H54 (cell line): ENCODE data around the gene RNF169.
A peak's percentile ranks its signal among the peaks of the same experiment; 100 is the strongest.
"Not testable (repeated sequence)": the region's sequence is repeated elsewhere in the genome, so short reads cannot be mapped to it uniquely, and the experiment has no call there.

Experiments used
- DNase-seq: peaks from one replicate; pipeline ENCODE4 v3.0.0; 2011; ENCODE audit warnings: low spot score, mixed read lengths; ENCODE audit not compliant: insufficient read length
- FAIRE-seq: peaks from 3 replicates; lab custom pipeline; 2011; peaks lifted over from hg19 to GRCh38; lab: Jason Lieb, UNC
- POLR2A ChIP-seq: IDR thresholded peaks from 2 replicates; pipeline ENCODE4 v1.6.1; 2011; ENCODE audit warnings: low read depth, mild to moderate bottlenecking, low read length

Gene RNF169

DNA sequence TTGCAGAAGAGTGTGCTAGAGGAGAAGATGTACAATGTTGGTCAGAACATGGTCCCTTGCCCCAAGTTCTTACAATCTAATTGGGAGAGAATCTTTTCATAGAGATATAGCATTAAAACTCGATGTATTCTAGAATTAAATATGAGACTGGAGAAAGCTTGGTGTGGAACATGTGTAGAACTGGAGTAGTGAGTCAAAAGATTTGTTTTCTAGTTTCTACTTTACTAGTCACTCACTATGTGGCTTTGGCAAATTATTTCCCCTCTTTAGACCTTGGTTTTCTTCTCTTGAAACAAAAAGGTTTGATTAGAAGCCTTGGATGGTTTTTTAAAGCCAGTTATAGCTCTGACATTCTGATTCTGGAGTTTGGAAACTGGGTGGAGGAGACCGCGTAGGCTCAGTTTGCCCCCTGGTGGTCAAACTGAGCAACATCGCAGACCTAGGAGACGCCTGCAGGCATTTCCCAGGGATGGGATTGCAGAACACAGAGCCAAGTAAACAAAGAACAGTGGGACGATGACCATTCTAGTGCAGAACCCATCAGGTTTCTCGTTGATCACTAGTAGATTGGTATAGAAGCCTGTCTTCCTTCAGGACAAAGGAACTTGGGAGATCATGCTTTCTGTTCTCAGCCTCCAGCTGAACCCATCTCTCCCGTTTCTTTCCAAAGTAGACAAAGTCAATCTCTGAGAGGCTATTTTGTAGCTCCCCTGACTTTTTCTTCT lies 8.9 kb upstream of the RNF169 start:
- TF ChIP-seq POLR2A: no peak
- DNase-seq: peak; percentile 80
- peak; percentile 36 for FAIRE-seq

DNA sequence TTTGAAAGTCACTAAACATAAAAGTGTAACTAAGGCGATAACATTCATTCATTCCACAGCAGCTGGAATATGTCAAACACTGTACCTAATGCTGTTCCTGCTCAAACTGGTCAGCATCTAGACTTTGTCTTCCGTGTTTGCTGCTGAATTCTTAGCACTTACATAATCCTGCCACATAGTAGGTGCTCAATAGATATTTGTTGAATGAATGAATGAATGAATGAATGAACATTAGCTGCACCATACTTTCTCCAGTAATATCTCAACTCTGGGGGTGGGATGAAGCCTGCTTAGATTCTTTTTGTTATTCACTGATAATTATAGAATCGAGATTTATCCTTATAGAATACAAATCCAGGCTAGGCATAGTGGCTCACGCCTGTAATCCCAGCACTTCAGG lies 6.6 kb upstream of the RNF169 start:
- DNase-seq: no peak
- TF ChIP-seq POLR2A: no peak
- no peak for FAIRE-seq

DNA sequence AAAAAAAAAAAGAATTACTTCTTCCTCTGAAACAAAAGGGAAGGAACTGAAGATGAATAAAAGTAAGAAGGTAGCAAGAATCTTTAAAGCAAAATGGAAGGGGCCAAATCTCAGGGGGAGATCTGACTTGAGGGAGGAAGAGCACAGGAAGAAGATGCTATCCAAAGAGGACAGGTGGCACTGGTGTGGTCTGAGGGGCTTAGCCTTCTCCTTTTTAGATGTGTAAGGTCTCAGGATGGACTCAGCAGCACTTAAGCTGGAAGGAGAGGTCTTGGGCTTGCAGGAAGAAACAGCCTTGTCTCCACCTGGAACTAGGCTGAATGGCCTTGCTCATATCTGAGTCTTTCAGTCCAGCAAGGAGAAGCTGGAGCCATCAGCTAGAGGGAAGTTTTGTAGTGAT lies 5.0 kb upstream of the RNF169 start:
- TF ChIP-seq POLR2A: no peak
- no peak for FAIRE-seq
- DNase-seq: no peak

DNA sequence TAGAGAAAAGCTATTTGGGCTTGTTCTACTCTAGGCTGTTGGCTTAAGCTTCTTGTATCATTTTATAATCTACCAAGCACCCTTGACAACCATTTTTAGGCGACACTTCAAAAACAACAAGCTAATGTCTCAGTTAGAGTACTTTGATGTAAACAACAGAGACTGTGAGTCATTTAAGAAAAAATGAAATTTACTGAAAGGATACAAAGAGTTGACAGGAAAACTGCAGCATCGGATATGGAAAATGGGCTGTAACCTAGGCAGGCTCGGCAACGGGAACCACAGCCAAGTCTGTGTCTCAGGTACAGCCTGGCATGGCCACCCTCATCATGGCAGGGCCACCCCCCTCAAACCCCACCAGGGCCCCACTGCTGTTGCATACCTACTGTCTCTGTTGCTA lies 4.4 kb upstream of the RNF169 start:
- no peak for DNase-seq
- no peak for TF ChIP-seq POLR2A
- no peak for FAIRE-seq

DNA sequence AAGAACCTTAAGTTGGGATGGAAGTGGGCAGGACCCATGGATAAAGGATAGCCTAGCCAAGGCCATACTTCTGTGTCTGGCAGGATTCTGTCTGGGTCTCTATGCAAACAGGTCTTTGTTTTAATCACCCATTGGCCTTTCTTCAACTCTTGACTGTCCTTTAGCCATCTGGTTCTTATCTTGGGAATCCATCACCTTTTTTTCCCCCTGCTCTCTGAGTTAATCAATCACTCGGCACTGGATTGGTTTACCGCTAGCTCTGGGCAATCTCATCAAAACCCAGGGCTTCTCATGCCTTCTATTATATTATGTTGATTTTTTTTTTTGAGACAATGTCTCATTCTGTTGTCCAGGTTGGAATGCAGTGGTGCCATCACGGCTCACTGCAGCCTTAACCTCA lies 1.8 kb upstream of the RNF169 start:
- FAIRE-seq (no peak), DNase-seq (no peak)
- no peak for TF ChIP-seq POLR2A

DNA sequence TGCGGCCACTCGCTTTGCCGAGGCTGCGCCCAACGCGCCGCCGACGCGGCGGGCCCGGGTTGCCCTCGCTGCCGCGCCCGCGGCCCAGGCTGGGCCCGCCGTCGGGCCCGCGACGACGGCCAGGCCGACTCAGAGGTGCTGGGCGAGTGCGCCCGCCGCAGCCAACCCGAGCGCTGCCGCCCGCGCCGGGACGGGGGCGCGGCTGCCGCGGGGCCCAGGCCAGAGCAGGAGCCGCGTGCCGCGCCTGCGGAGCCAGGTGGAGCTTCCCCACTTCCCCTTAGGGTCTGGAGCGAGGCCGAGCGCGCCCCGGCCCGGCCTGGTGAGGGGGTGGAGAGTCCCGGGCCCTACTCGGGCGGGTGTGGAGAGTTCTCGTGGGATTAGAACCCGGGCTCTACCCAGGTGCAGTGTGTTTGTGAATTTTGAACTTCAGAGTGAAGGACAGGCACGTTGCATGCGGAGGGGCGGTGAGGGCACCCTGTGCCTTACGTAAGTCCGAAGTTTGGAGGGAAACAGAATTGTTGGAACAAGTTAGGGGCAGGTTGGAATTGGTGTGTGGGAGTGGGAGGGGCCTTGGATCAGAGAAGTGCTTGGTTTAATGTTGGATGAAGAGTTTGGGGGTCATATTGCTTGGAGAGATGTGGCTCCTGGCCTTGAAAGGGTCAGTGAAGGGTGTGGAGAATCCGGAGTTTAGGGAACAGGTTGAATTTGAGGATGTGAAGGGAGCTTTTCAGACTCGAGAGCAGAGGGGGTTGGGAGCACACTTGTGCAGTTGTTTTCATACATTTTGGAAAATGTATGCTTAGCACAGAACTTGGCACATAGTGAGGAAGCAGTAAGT lies 697 bp downstream of the RNF169 start:
- TF ChIP-seq POLR2A: peak; percentile 55; the same call in 1 of the 2 replicates
- DNase-seq (peak; percentile 58), FAIRE-seq (no peak)

DNA sequence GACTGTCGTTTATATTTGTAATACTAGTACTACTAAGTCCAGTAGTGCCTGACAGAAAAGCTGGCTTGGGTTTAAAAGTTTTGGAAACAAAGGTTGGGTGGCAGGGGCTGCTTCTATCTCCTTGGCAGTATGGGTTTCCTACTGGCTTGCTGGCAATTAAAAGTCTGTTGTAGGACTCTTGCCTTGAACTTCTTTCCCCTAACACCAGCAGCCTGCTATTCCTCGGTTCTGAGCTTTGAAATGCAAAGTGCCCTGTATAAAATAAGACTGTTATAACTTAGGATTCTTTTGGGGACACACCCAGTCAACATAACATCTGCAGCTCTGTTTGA lies 1.3 kb downstream of the RNF169 start:
- FAIRE-seq: no peak

DNA sequence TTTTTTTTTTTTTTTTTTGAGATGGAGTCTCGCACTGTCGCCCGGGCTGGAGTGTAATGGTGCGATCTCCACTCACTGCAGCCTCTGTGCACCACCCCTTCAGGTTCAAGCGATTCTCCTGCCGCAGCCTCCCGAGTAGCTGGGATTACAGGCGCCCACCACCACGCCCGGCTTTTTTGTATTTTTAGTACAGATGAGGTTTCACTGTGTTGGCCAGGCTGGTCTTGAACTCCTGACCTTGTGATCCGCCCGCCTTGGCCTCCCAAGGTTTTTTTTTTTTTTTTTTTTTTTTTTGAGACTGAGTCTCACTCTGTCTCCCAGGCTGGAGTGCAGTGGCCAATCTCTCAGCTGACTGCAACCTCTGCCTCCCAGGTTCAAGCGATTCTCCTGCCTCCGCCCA lies 1.9 kb downstream of the RNF169 start:
- not testable (repeated sequence) for FAIRE-seq

More for the DNA sequence above, 1.3 kb downstream of the RNF169 start:
- no peak for DNase-seq
- no peak for TF ChIP-seq POLR2A

DNA sequence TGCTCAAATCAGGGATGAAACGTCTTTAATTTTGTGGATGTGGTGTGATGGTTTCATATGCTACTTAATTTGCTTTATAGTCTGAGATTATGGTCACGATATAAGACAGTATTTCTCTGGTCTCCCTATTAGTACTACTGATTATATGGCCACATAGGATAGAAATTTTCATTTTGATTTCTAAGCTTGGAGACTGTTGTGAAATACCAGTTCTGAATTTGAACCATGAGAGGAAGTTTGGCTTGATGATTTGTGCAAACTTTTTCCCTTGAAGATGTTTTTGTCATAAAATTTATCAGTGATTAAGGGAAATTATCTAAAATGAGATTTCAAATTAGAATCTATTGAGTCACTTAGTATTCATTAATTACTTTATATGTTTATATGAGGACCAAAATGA lies 2.7 kb downstream of the RNF169 start:
- DNase-seq (no peak), FAIRE-seq (no peak)
- TF ChIP-seq POLR2A: no peak

More for the DNA sequence above, 1.9 kb downstream of the RNF169 start:
- DNase-seq: not testable (repeated sequence)

DNA sequence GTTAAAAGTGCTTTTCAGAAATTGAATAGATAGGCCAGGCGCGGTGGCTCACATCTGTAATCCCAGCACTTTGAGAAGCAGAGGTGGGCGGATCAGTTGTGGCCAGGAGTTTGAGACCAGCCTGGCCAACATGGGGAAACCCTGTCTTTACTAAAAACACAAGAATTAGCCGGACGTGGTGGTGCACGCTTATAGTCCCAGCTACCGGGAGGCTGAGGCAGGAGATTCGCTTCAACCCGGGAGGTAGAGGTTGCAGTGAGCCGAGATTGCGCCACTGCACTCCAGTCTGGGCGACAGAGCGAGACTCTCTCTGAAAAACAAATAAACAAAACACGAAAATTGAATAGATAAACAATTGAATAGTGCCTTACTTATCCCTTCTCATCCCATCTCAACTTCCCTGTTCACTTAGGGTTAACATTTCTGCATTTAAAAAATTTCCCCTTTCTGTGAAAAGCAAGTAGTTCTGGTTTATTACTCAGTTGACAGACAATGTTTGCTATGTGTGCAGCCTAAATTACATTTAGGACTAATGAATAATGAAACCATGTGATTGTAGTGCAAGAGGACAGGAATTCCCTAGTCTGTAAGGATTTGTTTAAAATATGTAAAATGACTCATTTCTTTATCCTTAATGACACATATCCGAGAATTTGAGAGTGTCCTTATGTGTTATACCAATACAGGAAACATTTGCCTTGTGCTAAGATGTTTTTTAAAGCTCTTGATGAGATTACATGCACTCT lies 6.0 kb downstream of the RNF169 start:
- TF ChIP-seq POLR2A: no peak
- DNase-seq: peak; percentile 65
- FAIRE-seq: peak; percentile 87

DNA sequence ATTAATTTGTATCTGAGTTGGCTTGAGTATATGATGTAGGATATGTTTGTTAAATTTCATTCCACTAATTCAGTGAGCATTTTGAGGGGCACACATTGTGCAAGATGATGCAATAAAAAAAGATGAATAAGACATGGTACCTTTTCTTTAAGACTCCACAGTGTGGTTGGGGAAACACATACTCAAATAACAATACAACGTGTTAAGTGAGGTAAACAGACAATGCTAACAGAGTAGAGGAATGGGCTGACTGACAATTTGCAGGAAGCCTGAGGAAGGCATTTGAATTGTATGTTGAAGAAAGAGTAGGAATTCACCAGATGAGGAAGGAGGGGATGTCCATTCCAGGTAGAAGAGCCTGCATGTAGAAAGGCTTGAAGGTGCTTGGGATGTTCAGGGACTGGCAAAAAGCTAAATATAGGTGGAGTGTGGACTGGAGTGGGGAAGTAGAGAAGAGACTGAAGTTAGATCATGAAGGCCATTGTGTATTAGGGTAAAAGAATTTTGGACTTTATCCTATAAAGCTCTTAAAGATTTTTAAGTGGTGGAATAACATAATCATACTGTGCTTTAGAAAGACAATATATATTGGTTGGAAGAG lies 6.8 kb downstream of the RNF169 start:
- no peak for TF ChIP-seq POLR2A

DNA sequence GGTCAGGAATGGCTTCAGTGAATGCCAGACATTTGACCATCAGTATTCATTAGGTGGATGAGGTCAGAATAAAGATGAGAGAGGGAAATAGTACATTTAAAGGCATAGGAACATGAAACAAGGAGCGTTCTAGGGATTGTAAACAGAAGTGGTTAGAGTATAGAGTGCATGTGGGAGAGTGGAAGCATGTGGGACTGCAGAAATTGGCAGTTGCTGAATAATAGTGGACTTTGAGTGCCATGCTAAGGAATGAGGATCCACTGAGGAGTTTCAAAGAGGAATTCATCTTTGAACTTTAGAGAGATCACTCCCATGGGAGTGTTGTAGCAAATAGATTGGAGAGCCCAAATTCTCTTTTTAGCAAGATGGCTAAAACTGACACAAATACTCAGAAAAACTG lies 7.9 kb downstream of the RNF169 start:
- no peak for TF ChIP-seq POLR2A
- no peak for FAIRE-seq
- DNase-seq: no peak

More for the DNA sequence above, 6.8 kb downstream of the RNF169 start:
- FAIRE-seq (peak; percentile 30), DNase-seq (no peak)

DNA sequence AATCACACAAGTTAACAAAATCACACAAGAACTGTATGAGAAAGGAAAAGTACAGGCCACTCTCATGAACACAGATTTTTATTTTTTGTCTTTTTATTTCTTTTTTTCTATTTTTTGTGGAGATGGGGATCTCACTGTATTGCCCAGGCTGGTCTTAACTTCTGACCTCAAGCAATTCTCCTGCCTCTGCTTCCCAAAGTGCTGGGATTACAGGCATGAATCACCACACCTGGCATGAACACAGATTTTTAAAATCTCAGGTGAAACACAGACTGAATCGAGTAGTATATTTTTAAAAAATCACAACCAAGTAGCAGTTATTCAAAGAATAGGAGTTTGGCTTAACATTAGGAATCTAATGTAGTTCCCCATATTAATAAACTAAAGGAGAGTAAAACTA lies 18.3 kb downstream of the RNF169 start:
- no peak for FAIRE-seq

DNA sequence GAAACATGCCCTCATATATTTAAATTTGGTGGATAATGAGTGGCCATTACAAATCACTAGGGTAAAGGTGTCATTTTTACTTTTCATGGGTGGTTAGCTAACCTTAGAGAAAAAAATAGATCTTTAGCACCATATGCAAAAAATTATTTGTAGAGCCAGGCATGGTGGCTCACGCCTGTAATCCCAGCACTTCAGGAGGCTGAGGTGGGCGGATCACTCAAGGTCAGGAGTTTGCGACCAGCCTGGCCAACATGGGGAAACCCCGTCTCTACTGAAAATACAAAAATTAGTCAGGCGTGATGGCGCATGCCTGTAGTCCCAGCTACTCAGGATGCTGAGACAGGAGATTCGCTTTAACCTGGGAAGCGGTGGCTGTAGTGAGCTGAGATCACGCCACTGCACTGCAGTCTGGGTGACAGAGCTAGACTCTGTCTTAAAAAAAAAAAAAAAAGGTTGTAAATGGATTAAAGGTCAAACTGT lies 19.6 kb downstream of the RNF169 start:
- not testable (repeated sequence) for DNase-seq, FAIRE-seq

More for the DNA sequence above, 18.3 kb downstream of the RNF169 start:
- no peak for TF ChIP-seq POLR2A
- DNase-seq: no peak
